ENCODE data around the gene FBLN5.

Gene FBLN5

DNA sequence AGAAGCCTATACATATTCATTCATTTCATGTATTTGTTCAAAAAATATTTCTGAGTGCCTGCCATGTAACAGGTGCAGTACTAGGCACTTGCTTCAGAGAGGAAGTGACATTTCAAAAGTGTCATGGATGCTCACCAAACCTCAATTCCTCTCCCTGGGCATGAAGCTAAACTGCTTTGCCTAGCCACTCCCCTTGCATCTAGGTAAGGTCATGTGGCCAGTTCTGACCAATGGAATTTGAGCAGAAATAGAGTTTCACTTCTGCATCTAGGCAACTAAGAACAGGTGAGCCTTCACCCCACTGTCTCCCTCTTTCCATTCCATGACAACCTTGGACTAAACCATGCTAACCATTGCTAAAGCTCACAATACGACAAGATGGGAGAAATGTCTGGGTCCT lies 107.7 kb downstream of the FBLN5 start:
- Histone ChIP-seq H3K36me3 (no peaks in the 10 kb centered on the region), H3K27ac (no peak overlapping the region), H3K4me1 (ENCODE audit: control insufficient read depth in 1 of 2, insufficient read depth in 1 of 2, low read depth in 1 of 2, low read length in 1 of 2) (peaks cover 8 to 16% of the 10 kb centered on the region in 2 experiments), H3K4me3 (ENCODE audit: low read depth in 1 of 2, low read length in 1 of 2) (no peak overlapping the region), H3K9me3 (no peaks in the 10 kb centered on the region), H3K27me3 (peaks cover 58% of the 10 kb centered on the region)
- TF ChIP-seq, protein P1, sequence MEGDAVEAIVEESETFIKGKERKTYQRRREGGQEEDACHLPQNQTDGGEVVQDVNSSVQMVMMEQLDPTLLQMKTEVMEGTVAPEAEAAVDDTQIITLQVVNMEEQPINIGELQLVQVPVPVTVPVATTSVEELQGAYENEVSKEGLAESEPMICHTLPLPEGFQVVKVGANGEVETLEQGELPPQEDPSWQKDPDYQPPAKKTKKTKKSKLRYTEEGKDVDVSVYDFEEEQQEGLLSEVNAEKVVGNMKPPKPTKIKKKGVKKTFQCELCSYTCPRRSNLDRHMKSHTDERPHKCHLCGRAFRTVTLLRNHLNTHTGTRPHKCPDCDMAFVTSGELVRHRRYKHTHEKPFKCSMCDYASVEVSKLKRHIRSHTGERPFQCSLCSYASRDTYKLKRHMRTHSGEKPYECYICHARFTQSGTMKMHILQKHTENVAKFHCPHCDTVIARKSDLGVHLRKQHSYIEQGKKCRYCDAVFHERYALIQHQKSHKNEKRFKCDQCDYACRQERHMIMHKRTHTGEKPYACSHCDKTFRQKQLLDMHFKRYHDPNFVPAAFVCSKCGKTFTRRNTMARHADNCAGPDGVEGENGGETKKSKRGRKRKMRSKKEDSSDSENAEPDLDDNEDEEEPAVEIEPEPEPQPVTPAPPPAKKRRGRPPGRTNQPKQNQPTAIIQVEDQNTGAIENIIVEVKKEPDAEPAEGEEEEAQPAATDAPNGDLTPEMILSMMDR (IDR thresholded peaks at IDR 0.05) = no peak

DNA sequence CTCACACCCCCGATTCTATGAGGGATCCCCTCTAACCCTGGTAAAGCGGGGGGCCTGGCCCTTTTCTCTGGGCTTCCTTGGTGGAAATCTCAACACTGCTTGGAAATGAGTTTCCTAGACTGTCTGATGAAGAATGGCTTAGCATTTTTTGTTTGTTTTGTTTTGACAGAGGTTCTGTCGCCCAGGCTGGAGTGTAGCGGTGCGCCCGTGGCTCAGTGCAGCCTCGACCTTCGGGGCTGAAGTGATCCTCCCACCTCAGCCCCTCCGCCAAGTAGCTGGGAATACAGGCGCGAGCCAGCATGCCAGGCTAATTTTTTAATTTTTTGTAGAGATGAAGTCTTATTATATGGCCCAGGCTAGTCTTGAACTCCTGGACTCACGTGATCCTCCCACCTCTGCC lies 110.4 kb downstream of the FBLN5 start:
- H3K27me3 ChIP-seq = peaks cover 83% of the 10 kb centered on the region
- H3K36me3 ChIP-seq = no peaks in the 10 kb centered on the region
- H3K4me3 ChIP-seq (ENCODE audit: low read depth in 1 of 2, low read length in 1 of 2) = peak overlapping the region; percentile 38 to 59
- no peaks in the 10 kb centered on the region for H3K9me3 ChIP-seq
- H3K4me1 ChIP-seq (ENCODE audit: control insufficient read depth in 1 of 2, insufficient read depth in 1 of 2, low read depth in 1 of 2, low read length in 1 of 2) = peaks cover 8 to 16% of the 10 kb centered on the region in 2 experiments
- TF ChIP-seq, protein P1 (IDR thresholded peaks at IDR 0.05) = no peak
- H3K27ac ChIP-seq = no peak overlapping the region

DNA sequence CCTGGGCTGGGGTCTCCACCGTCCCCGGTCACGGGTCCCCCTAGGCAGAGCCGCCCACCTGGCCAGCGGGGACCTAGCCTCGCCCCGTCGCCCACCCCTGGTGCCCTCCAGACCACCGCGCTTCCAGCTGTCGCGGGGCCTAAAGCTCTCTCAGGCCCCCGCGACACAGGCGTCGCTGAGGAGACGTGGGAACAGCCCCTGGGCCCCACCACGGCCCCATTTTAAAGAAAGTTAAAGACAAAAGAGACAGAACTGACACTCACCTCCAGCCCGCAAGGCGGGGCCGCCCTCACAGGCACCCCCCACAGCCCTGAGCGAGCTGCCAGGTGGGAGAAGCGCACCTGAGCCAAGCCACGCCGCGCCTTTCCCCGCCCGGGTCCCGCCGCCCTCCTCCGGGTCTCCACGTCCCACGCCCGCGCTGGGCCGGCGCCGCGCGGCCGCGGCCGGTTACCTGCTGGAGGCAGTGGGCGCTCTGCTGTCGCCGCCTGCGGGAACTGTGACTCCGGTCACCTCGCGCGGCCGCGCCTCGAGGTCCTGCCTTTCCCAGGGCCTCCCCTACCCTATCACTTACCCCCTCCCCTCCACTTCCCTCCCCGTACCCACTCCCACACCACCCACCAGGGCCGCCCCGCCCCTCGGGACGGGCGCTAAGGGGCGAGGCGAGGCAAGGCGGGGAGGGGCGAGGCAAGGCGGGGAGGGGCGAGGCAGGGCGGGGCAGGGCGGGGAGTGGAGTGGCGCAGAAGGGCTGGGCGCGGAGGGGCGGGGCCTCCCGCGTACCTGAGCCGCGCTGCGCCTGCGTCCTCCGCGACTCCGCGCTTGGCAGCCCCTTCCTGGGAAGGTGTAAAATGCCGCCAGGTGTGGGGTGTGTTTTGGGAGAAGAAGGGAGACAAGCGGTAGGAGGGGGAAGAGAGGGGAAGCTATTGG lies 111.3 kb downstream of the FBLN5 start:
- Histone ChIP-seq H3K4me1 (ENCODE audit: control insufficient read depth in 1 of 2, insufficient read depth in 1 of 2, low read depth in 1 of 2, low read length in 1 of 2) (peaks cover 8 to 16% of the 10 kb centered on the region in 2 experiments), H3K27me3 (peaks cover 89% of the 10 kb centered on the region), H3K4me3 (ENCODE audit: low read depth in 1 of 2, low read length in 1 of 2) (peak overlapping the region; percentile 38 to 59), H3K9me3 (no peaks in the 10 kb centered on the region), H3K36me3 (no peaks in the 10 kb centered on the region), H3K27ac (no peak overlapping the region)
- TF ChIP-seq, protein P1 (IDR thresholded peaks at IDR 0.05) = no peak

DNA sequence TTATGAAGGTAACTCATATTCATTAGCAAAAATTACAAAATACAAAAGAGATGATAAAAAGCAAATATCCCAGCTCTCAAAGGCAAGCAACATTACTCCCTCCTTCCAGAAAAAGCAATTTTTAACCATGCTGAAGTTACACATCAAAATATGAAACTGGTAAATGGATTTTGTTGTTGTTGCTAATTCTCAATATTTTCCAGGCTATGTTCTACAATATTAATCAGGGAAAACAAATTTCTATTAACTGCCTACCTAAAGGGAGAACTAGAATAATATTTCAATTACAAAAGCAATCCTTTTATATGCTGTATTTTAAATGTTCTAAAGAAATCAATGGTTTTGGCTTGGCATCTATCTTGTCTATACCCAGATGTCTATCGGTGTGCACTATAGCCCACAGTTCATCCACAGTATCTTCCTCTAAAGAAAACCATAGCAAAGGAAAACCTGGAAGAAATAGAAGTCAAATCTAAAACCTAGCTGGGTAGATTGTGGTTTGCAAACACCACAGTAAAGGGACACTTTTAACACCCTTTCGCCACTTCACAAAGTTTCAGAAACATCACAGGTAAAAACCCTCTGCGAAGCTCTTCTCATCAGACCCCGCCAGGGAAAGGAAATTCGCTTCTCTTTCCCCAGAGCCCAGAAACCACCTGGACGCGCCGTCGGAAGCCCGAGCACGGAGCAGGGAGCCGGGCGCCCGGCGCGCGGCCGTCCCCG lies 112.1 kb downstream of the FBLN5 start:
- no peak overlapping the region for H3K27ac ChIP-seq
- H3K36me3 ChIP-seq = no peaks in the 10 kb centered on the region
- peaks cover 8 to 16% of the 10 kb centered on the region in 2 experiments for H3K4me1 ChIP-seq (ENCODE audit: control insufficient read depth in 1 of 2, insufficient read depth in 1 of 2, low read depth in 1 of 2, low read length in 1 of 2)

DNA sequence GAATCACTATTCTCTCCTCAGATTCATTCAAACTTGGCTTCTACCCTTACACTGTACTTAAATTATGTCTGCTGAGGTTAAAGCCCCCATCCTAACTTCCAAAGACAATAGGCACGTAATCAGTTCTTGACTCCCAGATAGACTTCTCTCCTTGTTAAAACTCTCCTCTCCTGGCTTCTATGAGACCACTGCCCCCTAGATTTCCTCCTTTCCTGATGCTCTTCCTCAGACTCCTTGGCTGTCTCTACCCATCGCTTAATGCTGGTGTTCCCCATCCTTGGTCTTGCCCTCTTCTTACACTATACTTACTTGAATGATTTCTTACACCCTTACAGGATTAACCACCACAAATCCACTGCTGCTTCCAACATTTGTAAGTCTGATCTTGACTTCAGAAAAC lies 112.9 kb downstream of the FBLN5 start:
- Histone ChIP-seq H3K36me3 (no peaks in the 10 kb centered on the region), H3K4me3 (ENCODE audit: low read depth in 1 of 2, low read length in 1 of 2) (no peak overlapping the region), H3K4me1 (ENCODE audit: control insufficient read depth in 1 of 2, insufficient read depth in 1 of 2, low read depth in 1 of 2, low read length in 1 of 2) (peaks cover 8 to 16% of the 10 kb centered on the region in 2 experiments), H3K27ac (no peak overlapping the region), H3K9me3 (no peaks in the 10 kb centered on the region), H3K27me3 (peaks cover 88% of the 10 kb centered on the region)
- TF ChIP-seq, protein P1 (IDR thresholded peaks at IDR 0.05) = no peak

More for the DNA sequence above, 112.1 kb downstream of the FBLN5 start:
- H3K4me3 ChIP-seq (ENCODE audit: low read depth in 1 of 2, low read length in 1 of 2) = no peak overlapping the region
- peaks cover 91% of the 10 kb centered on the region for H3K27me3 ChIP-seq
- H3K9me3 ChIP-seq = no peaks in the 10 kb centered on the region
- TF ChIP-seq, protein P1 (IDR thresholded peaks at IDR 0.05) = no peak

Measured in neutrophil (primary cell).